Measurements from ENCODE around the gene GFRA1.

The GFRA1 gene

DNA sequence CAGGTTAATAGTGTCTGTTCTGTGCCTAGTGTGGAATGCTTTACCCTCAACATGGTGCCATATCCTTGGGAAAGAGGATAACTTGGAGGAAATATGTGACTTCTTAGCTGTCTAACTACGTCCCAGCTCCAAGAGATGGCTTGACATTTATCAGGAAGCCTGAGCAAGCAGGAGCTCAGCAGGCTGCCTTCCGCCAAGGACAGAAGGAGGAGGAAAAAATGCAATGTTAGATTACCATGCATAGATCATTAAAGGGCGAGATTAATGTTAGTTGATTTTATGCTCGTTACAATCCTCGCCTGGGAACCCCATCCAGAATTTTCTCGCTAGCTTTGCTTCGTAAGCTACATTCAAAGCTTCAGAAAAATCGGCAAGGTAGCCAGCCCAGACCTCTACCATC, 97.8 kb downstream of the GFRA1 start:
- Histone ChIP-seq H2AFZ (ENCODE audit: low read depth, low read length, severe bottlenecking) (no peak overlapping the region), H3K4me3 (ENCODE audit: insufficient read depth, low read length, poor library complexity, severe bottlenecking) (no peak overlapping the region), H3K36me3 (ENCODE audit: low read length) (no peaks in the 10 kb centered on the region), H3K27ac (ENCODE audit: low read depth, low read length) (no peak overlapping the region), H3K4me2 (ENCODE audit: low read depth, low read length, poor library complexity, severe bottlenecking) (no peak overlapping the region), H3K9me2 (replicated peaks; ENCODE audit: insufficient read depth, low read length) (no peaks in the 10 kb centered on the region), H3K9ac (ENCODE audit: low read length) (no peak overlapping the region), H3K9me3 (ENCODE audit: insufficient read depth, low read length) (no peaks in the 10 kb centered on the region), H3K27me3 (ENCODE audit: low read length) (no peaks in the 10 kb centered on the region), H3F3A (ENCODE audit: insufficient read depth) (no peaks in the 10 kb centered on the region), H3K79me2 (ENCODE audit: insufficient read depth, low read length) (no peaks in the 10 kb centered on the region), H4K20me1 (ENCODE audit: low read depth, low read length) (no peaks in the 10 kb centered on the region)
- TF ChIP-seq EZH2phosphoT487 (conservative IDR thresholded peaks at IDR 0.05; ENCODE audit: low read length): no peak
- TF ChIP-seq, protein P1, sequence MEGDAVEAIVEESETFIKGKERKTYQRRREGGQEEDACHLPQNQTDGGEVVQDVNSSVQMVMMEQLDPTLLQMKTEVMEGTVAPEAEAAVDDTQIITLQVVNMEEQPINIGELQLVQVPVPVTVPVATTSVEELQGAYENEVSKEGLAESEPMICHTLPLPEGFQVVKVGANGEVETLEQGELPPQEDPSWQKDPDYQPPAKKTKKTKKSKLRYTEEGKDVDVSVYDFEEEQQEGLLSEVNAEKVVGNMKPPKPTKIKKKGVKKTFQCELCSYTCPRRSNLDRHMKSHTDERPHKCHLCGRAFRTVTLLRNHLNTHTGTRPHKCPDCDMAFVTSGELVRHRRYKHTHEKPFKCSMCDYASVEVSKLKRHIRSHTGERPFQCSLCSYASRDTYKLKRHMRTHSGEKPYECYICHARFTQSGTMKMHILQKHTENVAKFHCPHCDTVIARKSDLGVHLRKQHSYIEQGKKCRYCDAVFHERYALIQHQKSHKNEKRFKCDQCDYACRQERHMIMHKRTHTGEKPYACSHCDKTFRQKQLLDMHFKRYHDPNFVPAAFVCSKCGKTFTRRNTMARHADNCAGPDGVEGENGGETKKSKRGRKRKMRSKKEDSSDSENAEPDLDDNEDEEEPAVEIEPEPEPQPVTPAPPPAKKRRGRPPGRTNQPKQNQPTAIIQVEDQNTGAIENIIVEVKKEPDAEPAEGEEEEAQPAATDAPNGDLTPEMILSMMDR (IDR thresholded peaks at IDR 0.05; ENCODE audit: insufficient read depth, low read length, poor library complexity, severe bottlenecking): no peak

DNA sequence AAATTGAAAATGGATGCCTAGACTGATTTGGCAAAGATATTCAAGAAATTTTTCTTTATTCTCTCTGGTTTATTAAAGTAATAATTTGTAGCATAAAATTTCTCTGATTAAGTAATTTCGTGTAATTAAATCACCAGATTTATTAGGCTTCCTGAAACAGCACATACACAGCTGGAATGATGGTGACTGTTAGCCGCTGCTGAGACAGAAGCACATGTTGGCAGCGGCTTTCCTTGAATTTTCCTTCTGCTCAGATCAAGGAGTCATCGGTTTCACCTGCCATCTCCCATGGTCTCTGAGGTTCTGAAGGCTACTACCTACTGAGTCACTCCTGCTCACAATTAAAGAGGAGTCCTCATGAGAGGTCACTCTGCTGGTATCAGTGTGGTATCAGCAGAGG, 101.5 kb downstream of the GFRA1 start:
- Histone ChIP-seq H3K79me2 (ENCODE audit: insufficient read depth, low read length) (no peaks in the 10 kb centered on the region), H3K9me2 (replicated peaks; ENCODE audit: insufficient read depth, low read length) (no peaks in the 10 kb centered on the region), H3F3A (ENCODE audit: insufficient read depth) (no peaks in the 10 kb centered on the region), H3K9ac (ENCODE audit: low read length) (no peak overlapping the region), H2AFZ (ENCODE audit: low read depth, low read length, severe bottlenecking) (no peak overlapping the region), H3K9me3 (ENCODE audit: insufficient read depth, low read length) (no peaks in the 10 kb centered on the region), H3K4me2 (ENCODE audit: low read depth, low read length, poor library complexity, severe bottlenecking) (no peak overlapping the region), H3K4me3 (ENCODE audit: insufficient read depth, low read length, poor library complexity, severe bottlenecking) (no peak overlapping the region), H3K36me3 (ENCODE audit: low read length) (no peaks in the 10 kb centered on the region), H4K20me1 (ENCODE audit: low read depth, low read length) (no peaks in the 10 kb centered on the region), H3K27me3 (ENCODE audit: low read length) (no peaks in the 10 kb centered on the region), H3K27ac (ENCODE audit: low read depth, low read length) (no peak overlapping the region)
- TF ChIP-seq, protein P1 (IDR thresholded peaks at IDR 0.05; ENCODE audit: insufficient read depth, low read length, poor library complexity, severe bottlenecking): no peak
- TF ChIP-seq EZH2phosphoT487 (conservative IDR thresholded peaks at IDR 0.05; ENCODE audit: low read length): no peak

DNA sequence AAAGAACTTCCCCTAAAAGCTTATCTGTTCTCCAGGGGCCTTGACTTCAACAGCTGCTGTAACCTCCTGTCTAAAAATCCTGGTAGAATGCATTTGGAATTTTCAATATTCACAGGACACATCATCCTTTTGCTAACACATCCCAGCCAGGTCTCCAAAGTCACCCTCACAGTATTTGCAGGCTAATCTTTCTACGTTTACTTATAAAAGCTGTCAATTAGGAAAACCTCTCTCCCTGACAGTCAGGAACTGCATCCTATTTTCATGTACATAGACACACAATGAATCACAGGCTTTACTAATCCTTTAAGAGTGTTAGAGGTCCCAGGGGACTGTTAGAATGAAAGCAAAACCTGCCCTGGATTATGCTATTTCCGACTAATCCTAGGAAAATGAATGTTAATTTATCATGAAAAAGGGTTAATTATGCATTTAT, 102.2 kb downstream of the GFRA1 start:
- no peak overlapping the region for H3K27ac ChIP-seq (ENCODE audit: low read depth, low read length)
- no peak overlapping the region for H3K4me2 ChIP-seq (ENCODE audit: low read depth, low read length, poor library complexity, severe bottlenecking)
- H3K27me3 ChIP-seq (ENCODE audit: low read length): no peaks in the 10 kb centered on the region
- no peaks in the 10 kb centered on the region for H3F3A ChIP-seq (ENCODE audit: insufficient read depth)
- no peak overlapping the region for H3K9ac ChIP-seq (ENCODE audit: low read length)
- H3K79me2 ChIP-seq (ENCODE audit: insufficient read depth, low read length): no peaks in the 10 kb centered on the region
- H2AFZ ChIP-seq (ENCODE audit: low read depth, low read length, severe bottlenecking): no peak overlapping the region
- H3K4me3 ChIP-seq (ENCODE audit: insufficient read depth, low read length, poor library complexity, severe bottlenecking): no peak overlapping the region
- H4K20me1 ChIP-seq (ENCODE audit: low read depth, low read length): no peaks in the 10 kb centered on the region
- TF ChIP-seq EZH2phosphoT487 (conservative IDR thresholded peaks at IDR 0.05; ENCODE audit: low read length): no peak
- H3K9me2 ChIP-seq (replicated peaks; ENCODE audit: insufficient read depth, low read length): no peaks in the 10 kb centered on the region
- no peaks in the 10 kb centered on the region for H3K9me3 ChIP-seq (ENCODE audit: insufficient read depth, low read length)
- H3K36me3 ChIP-seq (ENCODE audit: low read length): no peaks in the 10 kb centered on the region

DNA sequence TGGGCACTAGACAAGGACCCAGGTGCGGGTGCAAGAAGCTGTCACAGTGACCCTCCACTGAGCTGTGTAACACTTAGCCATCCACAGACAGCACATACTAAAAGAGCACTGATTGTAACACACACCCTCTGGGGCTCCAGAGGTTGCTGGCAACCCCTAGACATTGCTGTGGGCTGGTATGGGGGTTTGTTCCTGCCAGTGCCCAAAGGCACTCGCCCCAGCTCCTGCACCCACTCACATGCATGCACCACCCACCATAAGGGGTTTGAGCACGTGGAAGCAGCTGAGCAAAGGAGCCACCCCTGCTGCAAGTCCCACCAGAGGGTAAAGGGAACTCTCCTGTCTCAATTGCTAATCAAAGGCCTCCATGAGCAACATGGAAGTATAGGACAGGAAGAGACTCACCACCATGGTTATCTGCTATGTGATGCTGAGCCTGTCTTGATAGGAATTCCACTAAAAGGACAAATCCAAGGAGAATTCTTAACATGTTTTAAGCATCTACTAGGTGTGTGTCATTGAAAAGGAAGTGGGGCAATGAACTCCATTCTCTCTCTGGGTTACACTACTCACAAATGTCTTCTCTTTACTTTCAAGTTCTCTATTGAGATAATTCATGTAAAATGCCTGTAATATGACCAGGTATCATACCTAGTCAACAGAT, 103.1 kb downstream of the GFRA1 start:
- Histone ChIP-seq H3K27me3 (ENCODE audit: low read length) (no peaks in the 10 kb centered on the region), H2AFZ (ENCODE audit: low read depth, low read length, severe bottlenecking) (no peak overlapping the region), H3K27ac (ENCODE audit: low read depth, low read length) (no peak overlapping the region), H3K79me2 (ENCODE audit: insufficient read depth, low read length) (no peaks in the 10 kb centered on the region), H3K4me3 (ENCODE audit: insufficient read depth, low read length, poor library complexity, severe bottlenecking) (no peak overlapping the region), H3K9me3 (ENCODE audit: insufficient read depth, low read length) (no peaks in the 10 kb centered on the region), H3F3A (ENCODE audit: insufficient read depth) (no peaks in the 10 kb centered on the region), H3K36me3 (ENCODE audit: low read length) (no peaks in the 10 kb centered on the region), H3K9me2 (replicated peaks; ENCODE audit: insufficient read depth, low read length) (no peaks in the 10 kb centered on the region), H4K20me1 (ENCODE audit: low read depth, low read length) (no peaks in the 10 kb centered on the region), H3K9ac (ENCODE audit: low read length) (no peak overlapping the region), H3K4me2 (ENCODE audit: low read depth, low read length, poor library complexity, severe bottlenecking) (no peak overlapping the region)
- TF ChIP-seq, protein P1 (IDR thresholded peaks at IDR 0.05; ENCODE audit: insufficient read depth, low read length, poor library complexity, severe bottlenecking): no peak
- TF ChIP-seq EZH2phosphoT487 (conservative IDR thresholded peaks at IDR 0.05; ENCODE audit: low read length): no peak
